Activated CD4-positive, alpha-beta T cell treated with anti-CD3 and anti-CD28 coated beads, Interleukin-2, amount 50 U/mL, for 48 hours (primary cell): ENCODE results near the gene PAXIP1.
"Not testable (repeated sequence)": the region's sequence is repeated elsewhere in the genome, so short reads cannot be mapped to it uniquely, and the experiment has no call there.

Experiments
- DNase-seq, 2 experiments: peaks; one replicate each; pipeline ENCODE4 v3.0.0-alpha.2; 2020

The PAXIP1 gene

DNA sequence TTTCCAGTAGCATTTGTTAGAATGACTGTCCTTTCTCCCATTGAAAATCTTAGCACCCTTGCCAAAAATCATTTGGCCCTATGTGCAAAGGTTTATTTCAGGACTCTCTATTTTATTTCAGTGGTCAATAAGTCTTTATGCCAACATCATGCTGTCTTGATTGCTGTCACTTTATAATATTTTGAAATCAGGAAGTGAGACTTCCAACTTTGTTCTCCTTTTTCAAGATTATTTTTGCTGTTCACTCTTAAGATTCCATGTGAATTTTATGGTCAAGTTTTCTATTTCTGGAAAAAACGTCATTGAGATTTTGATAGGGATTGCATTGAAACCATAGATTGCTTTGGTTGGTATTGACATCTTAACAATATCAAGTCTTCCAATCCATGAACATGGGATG, 65.1 kb downstream of the PAXIP1 start:
- DNase-seq = no peak

DNA sequence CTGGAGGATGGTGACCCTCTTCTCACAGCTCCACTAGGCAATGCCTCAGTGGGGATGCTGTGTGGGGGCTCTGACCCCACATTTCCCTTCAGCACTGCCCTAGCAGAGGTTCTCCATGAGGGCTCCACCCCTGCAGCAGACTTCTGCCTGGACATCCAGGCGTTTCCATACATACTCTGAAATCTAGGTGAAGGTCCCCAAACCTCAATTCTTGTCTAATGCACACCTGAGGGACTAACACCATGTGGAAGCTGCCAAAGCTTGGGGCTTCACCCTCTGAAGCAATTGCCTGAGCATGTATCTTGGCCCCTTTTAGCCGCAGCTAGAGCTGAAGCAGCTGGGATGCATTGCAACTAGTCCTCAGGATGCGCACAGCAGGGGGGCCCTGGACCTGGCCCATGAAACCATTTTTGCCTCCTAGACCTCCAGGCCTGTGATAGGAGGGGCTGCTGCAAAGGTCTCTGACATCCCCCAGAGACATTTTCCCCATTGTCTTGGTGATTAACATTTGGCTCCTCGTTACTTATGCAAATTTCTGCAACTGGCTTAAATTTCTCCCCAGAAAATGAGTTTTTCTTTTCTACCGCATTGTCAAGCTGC, 68.5 kb downstream of the PAXIP1 start:
- not testable (repeated sequence) for DNase-seq

DNA sequence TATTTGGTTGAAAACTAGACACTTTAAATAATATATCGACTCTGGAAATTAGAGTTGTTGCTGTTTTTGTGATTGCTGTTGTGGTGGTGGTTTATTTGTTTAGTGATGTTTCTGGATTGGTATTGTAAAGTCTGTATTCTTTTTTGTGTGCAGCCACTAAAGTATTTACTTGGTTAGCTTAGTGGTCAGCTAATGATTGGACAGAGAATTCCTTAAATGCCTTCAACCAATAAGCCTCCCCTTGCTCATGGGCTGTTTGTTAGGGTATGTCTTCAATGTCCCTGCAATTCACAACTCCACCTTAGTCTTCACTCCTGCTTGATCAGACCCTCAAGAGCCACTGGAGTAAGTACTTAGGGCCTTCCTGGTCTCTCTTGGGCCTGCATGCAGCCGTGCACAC, 71.0 kb downstream of the PAXIP1 start:
- no peak for DNase-seq

DNA sequence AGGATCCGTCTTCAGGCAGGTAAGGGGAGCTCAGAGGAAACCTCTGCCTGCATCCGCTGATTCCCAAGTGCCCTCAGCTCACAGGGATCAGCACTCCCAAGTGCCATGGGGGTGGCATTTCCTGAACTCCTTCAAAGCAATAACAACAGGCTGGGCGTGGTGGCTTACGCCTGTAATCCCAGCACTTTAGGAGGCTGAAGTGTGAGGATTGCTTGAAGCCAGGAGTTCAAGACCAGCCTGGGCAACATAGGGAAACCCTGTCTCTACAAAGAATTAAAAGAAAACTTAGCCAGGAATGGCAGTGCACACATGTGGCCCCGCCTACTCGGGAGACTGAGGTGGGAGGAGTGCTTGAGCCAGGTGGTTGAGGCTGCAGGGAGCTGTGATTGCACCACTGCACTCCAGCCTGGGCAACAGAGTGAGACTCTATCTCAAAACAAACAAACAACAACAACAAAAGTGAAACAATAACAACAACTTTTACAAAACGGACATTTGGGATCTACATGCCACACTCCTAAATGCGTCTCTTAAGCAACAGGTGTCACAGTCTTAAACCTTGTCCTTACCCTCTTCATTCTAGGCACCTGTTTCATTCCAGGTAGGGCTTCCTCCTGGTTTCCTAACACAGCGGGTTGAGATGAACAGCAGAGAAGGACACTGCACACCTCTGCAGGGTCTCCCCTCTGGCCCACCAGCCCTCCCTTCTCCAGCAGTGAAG, 73.8 kb downstream of the PAXIP1 start:
- DNase-seq = no peak

DNA sequence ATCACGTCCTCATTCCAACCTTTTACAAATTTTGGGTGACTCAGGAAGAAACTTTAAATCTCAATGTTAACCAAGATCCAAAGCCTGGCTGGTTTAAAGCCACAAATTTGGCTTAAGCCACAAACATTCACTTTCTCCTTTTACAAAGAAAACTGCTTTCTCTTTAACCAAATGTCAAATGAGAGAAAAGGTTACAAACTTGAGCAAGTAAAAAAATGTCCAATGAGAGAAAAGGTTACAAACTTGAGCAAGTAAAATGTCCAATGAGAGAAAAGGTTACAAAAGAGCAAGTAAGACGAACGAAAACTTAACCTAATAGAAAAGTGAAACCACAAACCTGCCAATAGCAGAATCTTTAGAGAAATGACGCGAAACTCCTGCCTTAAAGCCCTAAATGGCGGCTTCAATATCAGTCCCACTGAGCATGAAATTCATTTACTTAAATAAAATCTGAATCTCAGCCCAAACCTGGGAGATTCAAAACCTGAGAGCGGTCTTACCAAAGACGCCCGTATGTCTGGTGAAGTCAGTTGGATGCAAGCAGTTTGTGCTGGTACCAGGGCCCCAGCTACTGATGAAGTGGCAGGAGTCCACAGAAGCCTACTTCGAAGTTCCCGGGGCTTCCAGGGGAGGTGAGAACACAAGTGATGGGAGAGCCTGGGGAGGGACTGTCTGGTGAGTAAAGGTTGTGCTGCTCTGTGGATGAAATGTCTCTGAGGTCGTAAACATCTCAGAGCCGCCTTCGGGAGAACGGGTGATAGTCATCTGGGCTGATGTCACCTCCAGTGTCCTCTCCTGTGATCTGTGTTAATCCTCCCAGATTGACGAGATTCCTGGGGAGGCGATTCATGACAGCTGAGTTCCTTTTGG, 74.6 kb downstream of the PAXIP1 start:
- DNase-seq = peak; percentile 31 to 46

DNA sequence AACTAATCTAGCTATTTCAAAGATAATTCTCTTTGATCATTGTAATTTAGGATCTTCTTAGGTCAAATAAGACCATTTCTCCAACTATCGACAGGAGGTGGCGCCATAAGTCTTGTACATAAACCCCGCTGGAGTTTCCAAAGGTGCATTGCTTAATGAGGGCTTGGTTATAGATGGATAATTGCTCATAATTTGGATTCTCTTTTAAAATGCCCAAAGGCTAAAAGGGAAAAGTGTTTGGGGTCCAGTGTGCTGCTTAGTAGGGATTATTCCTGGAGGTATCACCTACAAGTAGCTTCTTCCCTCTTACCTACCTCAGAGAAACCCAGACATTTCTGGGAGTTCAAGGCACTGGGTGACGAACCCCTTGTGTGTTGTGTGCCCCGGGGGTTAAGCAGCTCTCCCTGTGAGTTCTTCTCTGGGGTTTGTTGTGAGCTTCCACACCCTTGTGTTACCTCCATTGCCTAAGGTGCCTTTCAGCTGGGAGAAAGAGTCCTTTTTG, 75.2 kb downstream of the PAXIP1 start:
- DNase-seq = peak; percentile 75 to 82

DNA sequence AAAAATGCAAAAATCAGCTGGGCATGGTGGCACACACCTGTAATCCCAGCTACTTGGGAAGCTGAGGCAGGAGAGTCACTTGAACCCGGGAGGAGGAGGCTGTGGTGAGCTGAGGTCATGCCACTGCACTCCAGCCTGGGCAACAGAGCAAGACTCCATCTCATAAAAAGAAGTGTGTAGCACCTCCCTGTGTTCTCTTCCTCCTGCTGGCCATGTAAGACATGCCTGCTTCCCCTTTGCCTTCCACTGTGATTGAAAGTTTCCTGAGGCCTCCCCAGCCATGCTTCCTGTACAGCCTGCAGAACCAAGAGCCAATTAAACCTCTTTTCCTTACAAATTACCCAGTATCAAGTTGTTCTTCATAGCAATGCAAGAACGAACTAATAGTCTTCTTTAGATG, 80.5 kb downstream of the PAXIP1 start:
- DNase-seq = not testable (repeated sequence)

DNA sequence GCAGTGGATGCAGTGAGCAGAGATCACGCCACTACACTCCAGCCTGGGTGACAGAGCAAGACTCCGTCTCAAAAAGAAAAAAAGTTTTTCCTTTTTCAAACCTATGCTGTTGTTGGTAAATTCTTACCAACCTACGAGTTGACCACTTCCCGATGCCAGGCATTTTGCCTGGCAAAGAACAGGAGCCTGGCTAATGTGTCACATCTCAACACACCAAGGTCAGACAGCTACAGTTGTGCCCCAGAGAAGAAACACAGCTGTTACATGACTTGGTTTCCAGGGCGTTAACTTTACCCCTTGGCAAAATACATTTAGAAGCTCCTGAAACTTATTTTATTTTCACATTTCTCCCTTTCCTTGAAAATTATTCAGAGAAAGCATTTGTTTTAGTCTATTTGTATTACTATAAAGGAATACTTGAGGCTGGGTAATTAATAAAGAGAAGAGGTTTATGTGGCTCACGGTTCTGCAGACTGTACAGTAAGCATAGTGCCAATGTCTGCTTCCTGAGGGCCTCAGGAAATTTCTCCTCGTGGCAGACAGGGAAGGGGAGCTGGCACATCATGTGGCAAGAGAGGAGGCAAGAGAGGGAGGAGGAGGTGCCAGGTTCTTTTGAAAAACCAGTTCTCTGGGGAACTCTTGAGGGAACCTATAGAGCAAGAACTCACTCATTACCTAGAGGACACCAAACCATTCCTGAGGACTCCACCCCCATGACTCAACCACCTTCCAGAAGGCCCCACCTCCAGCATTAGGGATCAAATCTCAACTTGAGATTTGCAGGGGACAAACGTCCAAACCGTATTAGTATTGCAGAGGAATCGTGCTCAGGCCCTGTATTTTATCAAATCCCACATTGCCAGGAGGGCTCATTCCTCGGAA, 83.3 kb downstream of the PAXIP1 start:
- DNase-seq = no peak

DNA sequence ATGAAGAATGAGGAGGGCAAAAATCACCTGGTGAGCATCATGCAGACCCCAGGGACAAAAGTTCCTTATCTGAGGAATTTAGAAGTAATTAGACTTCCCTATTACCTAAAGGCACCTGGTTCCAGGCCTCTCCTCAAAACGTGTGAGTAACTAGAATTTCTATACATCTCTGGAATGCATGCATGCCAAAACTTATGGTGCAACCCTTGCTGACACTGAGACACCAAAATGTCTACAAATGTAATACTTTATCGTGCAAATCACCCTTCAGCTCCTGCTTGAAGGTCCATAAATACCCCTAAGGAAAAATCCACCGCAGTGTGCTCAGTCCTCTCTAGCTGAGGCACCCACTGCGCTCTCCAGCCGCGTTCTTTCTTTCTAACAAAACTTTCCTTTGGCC, 84.2 kb downstream of the PAXIP1 start:
- DNase-seq = no peak

DNA sequence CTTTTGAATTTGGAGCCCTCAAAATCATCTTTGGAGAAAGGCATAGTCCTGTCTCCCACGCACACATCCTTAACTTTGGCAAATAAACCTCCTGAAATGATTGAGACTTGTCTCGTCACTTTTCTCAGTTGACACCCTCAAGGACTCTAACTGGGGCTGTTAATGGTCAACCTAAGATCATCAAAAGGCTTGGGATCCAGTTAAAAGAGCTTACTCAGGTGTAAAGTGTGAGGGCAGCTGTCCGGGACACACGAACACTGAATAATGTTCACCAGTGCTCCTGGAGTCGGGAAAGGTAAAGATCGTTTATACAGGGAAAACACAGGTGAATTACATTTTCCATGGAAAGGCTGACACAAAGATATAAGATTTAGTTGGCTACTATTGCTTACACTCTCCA, 84.7 kb downstream of the PAXIP1 start:
- DNase-seq = no peak

DNA sequence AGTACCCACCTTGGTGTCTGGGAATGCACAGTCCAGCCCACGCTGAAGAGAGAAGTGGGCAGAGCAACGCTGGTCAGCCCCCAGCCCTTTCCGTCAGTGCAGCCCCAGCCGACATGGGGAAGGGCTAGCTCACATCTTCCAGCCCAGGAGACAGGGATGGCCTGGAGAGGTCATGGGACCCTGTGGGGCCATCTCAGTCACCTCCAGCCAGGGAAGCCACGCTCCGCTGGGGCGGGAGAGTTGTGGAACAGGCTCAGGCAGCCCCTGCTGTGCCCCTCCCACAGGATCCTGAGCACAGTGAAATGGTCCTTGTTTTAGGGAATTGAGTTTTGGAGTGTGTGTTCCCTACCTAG, 85.1 kb downstream of the PAXIP1 start:
- no peak for DNase-seq

DNA sequence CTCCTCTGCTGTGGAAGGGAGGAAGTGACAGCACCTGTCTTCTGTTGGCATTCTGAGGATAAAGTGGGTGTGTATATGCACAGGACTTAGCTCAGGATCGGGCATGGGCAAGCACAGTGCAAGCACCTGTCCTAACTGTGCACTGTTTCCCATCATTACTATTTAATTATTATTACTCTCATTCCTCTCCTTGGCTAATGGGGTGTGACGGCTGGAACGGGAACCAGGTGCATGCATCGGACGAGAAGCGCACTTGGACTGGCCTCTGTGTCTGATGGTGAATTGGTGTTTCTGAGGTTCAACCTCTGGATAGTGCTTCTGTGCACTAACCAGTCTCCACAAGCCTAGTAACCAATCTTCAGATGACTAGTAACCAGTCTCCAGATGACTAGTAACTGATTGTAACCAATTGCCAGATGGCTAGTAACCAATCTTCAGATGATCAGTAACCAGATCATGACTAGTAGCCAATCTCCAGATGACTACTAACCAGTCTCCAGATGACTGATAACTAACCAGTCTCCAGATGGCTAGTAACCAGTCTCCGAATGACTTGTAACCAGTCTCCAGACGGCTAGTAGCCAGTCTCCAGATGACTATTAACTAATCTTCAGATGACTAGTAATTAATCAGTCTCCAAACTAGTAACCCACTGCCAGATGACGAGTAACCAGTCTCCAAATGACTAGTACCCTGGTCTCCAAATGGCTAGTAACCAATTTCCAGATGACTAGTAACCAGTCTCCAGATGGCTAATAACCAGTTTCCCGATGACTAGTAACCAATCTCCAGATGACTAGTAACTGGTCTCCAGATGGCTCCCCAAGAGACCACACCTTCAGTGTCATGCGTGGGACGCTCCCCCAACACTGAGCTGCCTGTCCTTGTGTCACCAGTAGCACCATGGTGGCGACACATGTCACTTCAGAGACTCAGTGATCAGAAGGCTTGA, 85.8 kb downstream of the PAXIP1 start:
- no peak for DNase-seq

DNA sequence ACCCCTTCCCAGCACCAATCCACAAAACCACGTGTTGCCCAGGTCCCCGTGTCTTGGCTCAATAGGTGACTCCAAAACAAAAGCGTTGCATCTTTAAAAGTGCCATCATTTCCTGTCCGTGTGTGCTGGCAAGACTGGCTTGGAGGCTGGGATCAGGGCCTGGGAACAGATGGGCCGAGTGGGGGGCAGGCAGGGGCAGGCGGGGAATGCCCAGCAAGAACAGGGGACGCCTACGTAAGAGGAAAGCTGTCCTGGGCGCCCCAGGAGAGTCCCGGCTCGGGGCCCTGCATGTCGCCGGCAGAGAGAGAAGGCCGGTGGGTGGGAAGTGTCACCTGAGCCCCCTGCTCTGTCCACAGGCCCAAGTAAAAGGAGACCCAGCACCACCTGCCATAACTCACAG, 86.5 kb downstream of the PAXIP1 start:
- no peak for DNase-seq

DNA sequence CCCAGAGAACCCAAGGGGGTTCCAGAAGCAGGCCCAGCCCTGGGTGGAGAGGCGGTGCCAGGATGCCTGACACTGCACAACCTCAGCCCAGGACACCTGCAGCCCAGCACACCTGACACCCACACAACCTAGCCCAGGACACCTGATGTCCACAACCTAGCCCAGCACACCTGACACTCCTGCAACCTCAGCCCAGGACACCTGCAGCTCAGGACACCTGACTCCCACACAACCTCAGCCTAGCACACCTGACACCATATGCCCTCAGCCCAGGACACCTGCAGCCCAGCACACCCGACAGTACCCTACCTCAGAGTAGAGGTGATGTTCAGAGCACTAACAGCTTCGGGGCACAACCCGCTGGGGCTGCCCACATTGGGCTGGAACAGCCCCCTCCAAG, 87.3 kb downstream of the PAXIP1 start:
- DNase-seq = no peak

DNA sequence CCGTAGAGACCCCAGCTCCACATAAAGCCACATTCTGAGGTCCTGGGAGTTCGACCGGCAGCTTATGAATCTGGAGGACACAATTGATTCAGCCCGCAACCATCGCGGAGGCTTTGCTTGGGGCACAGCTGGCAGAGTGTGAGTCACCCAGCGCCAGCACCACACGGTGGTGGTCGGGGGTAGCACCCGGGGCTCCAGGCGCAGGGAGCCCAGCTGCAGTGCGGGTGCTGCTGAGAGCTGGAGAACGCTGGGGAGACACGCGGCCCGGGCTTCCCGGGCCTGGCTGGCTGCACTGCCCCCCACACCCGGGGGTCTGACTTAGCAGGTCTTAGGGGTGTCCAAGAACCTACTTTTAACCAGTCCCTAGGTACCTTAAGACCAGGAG, 87.9 kb downstream of the PAXIP1 start:
- no peak for DNase-seq

DNA sequence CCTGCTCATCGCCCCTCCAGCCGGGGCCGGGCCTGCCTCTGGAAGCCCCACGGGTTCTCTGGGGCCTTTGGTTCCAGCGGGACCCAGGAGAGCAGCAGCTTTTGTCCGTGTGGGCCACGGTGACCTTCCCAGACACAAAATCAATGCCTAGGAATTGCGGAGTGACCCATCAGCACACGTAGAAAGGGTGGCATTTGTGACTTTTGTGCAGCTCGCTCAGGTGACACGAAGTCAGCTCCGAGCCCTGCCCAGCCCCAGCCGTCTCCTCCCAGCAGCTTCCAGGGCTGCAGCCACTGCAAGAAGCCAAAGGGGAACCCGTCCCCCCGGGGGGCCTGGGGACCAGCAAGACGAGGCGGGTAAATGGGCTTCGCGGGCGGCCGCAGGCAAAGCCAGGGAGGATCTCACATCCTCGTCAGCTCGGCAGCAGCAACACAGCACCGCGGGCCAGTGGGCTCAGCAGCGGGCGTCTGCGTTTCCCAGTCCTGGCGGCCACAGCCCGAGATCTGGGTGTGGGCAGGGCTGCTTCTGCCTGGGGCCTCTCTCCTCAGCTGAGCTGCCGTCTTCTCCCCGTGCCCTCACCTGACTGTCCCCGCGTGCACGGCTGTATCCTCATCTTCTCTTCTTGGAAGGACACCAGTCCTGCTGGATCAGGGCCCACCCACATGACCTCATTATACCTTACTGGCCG, 88.5 kb downstream of the PAXIP1 start:
- DNase-seq = no peak

DNA sequence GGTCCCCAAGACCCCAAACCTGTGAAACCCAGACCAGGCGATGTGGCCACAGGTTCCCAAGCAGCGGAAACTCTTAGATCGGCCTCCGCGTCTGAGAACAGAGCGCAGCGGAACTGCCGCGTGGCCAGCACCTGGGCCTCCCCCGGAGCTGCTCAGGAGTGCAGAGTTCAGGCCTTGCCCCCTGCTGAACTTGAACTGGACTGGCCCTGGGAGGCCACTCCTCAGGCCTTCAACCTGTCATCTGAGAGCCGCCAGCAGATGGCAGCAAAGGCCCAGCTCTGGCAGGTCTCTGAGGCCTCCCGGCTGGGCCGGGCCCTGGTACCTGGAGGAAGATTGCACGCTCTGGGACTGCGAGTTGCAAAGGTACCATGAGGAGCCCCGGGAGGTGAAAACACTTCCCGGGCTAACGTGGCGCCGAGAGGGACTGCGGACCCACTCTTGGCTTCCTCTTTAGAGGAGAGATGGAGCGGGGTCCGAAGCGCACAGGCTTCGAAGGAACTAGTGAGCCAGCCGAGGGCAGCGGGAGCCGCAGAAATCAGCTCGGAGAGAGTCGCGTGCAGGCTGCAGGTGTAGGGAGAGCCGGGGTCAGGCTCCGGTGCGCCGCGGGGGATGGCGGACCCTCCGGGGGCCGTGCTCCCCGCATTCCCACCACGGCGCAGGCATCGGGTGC, 89.2 kb downstream of the PAXIP1 start:
- DNase-seq = peak; percentile 94 to 95

DNA sequence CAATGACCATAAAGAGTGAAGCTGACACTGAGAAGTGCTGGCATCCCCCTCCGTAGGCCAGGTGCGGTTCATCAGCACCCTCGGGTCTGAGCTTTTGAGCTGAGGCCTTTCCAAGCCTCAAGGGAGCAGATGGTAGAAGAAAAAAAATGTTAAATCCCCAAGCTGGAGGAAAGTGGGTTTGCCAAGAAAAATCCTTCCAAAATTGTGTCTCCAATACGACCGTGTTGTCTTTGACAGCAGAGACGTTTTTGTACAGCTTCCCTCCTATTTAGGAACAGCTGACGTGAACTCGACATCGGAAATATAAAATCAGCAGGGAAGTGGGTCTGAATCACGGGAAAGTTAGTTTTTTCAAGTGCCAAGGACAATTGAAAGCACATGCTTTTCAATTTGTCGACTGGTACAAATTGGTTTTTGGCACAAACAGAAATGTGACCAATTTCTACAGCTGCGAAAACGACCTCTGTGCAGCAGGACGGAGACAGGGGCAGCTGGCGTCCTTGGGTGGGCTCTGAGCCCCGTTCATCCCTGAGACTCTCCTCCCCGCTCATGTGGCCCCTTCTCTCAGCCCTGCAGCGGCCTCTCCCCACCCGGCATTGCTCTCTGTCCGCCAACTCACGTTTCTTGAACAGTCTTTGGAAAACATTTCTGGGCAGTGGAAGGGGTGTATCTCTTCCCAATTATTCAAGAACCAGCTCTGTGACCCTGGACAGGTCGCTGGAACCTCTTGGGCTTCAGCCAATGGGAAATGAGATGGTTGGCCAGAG, 89.9 kb downstream of the PAXIP1 start:
- DNase-seq = no peak

DNA sequence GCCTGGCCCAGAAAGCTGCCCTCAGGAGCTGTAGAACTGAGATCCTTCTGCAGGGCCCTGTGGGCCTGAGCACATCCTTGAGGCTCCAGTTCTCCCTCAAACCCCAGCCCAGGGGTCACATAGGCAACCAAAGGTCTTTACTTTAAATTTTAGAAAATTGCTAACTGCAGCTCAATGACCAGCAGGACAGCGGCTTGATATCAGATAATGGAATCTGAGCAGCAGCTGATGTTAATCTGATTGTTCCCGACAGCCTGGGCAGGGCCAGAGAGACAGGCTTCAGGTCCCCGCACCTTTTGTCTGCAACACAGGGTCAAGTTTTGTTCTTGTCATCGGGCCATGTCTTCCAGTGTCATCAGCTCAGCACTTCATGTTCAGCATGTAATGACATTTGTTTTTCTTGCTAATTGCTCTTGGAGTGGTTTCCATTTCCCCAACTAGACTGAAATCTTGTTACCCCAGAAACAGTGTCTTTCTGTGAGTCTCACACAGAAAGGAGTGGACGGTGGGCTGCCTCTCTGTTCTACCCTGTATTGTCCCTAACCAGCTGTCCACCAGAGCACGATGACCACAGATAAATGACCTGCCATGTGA, 91.0 kb downstream of the PAXIP1 start:
- DNase-seq = no peak
